WTC11 (cell line): ENCODE results near the gene ATP5ME. TPM values are rescaled to one million over a fixed set of nuclear protein-coding genes. Genes with fewer than 3 reads are reported as not detected.
A peak's percentile ranks its signal among the peaks of the same experiment; 100 is the strongest.

Experiments used
- ATAC-seq: fragments of 200-7000 bp; cut with Tn5 transposase; 2 replicates; pipeline ENCODE4 v1.10.0; 2021; ENCODE audit warnings: mild to moderate bottlenecking, moderate library complexity
- CTCF ChIA-PET: fragments of 300-600 bp; sonication (Branson Sonifier 250); formaldehyde crosslinking; loops from one replicate; lab custom pipeline; 2021; ENCODE audit warnings: antibody characterized with exemption; lab: Charles Lee
- POLR2A ChIA-PET: fragments of 350-600 bp; sonication (Branson Sonifier 250); formaldehyde crosslinking; loops from one replicate; lab custom pipeline; 2021; ENCODE audit warnings: antibody characterized with exemption; lab: Charles Lee
- DNase-seq: peaks from one replicate; pipeline ENCODE4 v3.0.0; 2021; ENCODE audit warnings: low spot score
- H3K27ac Mint-ChIP-seq: 2 replicates; pipeline ENCODE4 v1.8.0; 2021; ENCODE audit warnings: mixed read lengths
- H3K27me3 Mint-ChIP-seq: 2 replicates; pipeline ENCODE4 v1.8.0; 2021; ENCODE audit warnings: low read depth, mild to moderate bottlenecking, moderate library complexity, mixed read lengths
- H3K36me3 Mint-ChIP-seq: 2 replicates; pipeline ENCODE4 v1.8.0; 2021; ENCODE audit warnings: mixed read lengths
- H3K4me1 Mint-ChIP-seq: 2 replicates; pipeline ENCODE4 v1.8.0; 2022; ENCODE audit warnings: mixed read lengths
- H3K4me3 Mint-ChIP-seq: 2 replicates; pipeline ENCODE4 v1.8.0; 2021; ENCODE audit warnings: mild to moderate bottlenecking, moderate library complexity, mixed read lengths
- H3K9me3 Mint-ChIP-seq: 2 replicates; pipeline ENCODE4 v1.8.0; 2021; ENCODE audit warnings: mixed read lengths
- AR ChIP-seq: fragments of 250-450 bp; sonication (Bioruptor Pico); IDR thresholded peaks from 2 replicates; pipeline ENCODE4 v1.9.0; 2021; ENCODE audit warnings: mild to moderate bottlenecking
- E2F4 ChIP-seq: sonication (generic); formaldehyde crosslinking; IDR thresholded peaks from 2 replicates; pipeline ENCODE4 v1.8.1; 2022; ENCODE audit warnings: low read depth, mild to moderate bottlenecking, moderate library complexity, missing genetic modification reagents, borderline replicate concordance
- ESRRA ChIP-seq: sonication (generic); formaldehyde crosslinking; IDR thresholded peaks from 2 replicates; pipeline ENCODE4 v1.8.1; 2022; ENCODE audit warnings: mild to moderate bottlenecking, missing genetic modification reagents, borderline replicate concordance
- FOXP1 ChIP-seq: sonication (generic); formaldehyde crosslinking; IDR thresholded peaks from 2 replicates; pipeline ENCODE4 v1.8.0; 2022; ENCODE audit warnings: missing genetic modification reagents, mild to moderate bottlenecking, moderate library complexity, borderline replicate concordance
- GRHL2 ChIP-seq: fragments of 250-450 bp; sonication (Bioruptor Pico); IDR thresholded peaks from 2 replicates; pipeline ENCODE4 v1.8.0; 2022; ENCODE audit warnings: mild to moderate bottlenecking, moderate library complexity; ENCODE audit not compliant: insufficient replicate concordance, severe bottlenecking
- GTF2I ChIP-seq: fragments of 250-450 bp; sonication (Bioruptor Pico); conservative IDR thresholded peaks from 2 replicates; pipeline ENCODE4 v1.4.0; 2021; ENCODE audit warnings: mild to moderate bottlenecking
- HMGXB4 ChIP-seq: sonication (generic); formaldehyde crosslinking; IDR thresholded peaks from 2 replicates; pipeline ENCODE4 v1.8.1; 2023; ENCODE audit warnings: mild to moderate bottlenecking, moderate library complexity, missing genetic modification reagents
- IRF1 ChIP-seq: sonication (generic); formaldehyde crosslinking; IDR thresholded peaks from 2 replicates; pipeline ENCODE4 v1.8.0; 2023; ENCODE audit warnings: missing genetic modification reagents
- JUN ChIP-seq: sonication (generic); formaldehyde crosslinking; IDR thresholded peaks from 2 replicates; pipeline ENCODE4 v1.8.0; 2023; ENCODE audit warnings: mild to moderate bottlenecking, missing genetic modification reagents
- KAT7 ChIP-seq: sonication (generic); formaldehyde crosslinking; IDR thresholded peaks from 2 replicates; pipeline ENCODE4 v1.8.1; 2023; ENCODE audit warnings: missing genetic modification reagents, mild to moderate bottlenecking, borderline replicate concordance
- MLX ChIP-seq: sonication (generic); formaldehyde crosslinking; IDR thresholded peaks from 2 replicates; pipeline ENCODE4 v1.8.1; 2023; ENCODE audit warnings: mild to moderate bottlenecking, missing genetic modification reagents, moderate library complexity
- NFE2L1 ChIP-seq: sonication (generic); formaldehyde crosslinking; IDR thresholded peaks from 2 replicates; pipeline ENCODE4 v1.8.1; 2023; ENCODE audit warnings: missing genetic modification reagents
- NR1H2 ChIP-seq: sonication (generic); formaldehyde crosslinking; IDR thresholded peaks from 2 replicates; pipeline ENCODE4 v1.9.0; 2021; ENCODE audit warnings: mild to moderate bottlenecking, moderate library complexity, missing genetic modification reagents
- PRRX2 ChIP-seq: fragments of 250-450 bp; sonication (Bioruptor Pico); IDR thresholded peaks from 2 replicates; pipeline ENCODE4 v1.8.0; 2021; ENCODE audit warnings: mild to moderate bottlenecking
- TCF7 ChIP-seq: sonication (generic); formaldehyde crosslinking; IDR thresholded peaks from 2 replicates; pipeline ENCODE4 v1.8.0; 2022; ENCODE audit warnings: mild to moderate bottlenecking, low read depth, missing genetic modification reagents, moderate library complexity
- USF1 ChIP-seq: sonication (generic); formaldehyde crosslinking; IDR thresholded peaks from 2 replicates; pipeline ENCODE4 v1.8.0; 2022; ENCODE audit warnings: mild to moderate bottlenecking, missing genetic modification reagents
- ZMAT4 ChIP-seq: fragments of 250-450 bp; sonication (Bioruptor Pico); IDR thresholded peaks from 2 replicates; pipeline ENCODE4 v1.9.0; 2021; ENCODE audit warnings: mild to moderate bottlenecking
- ZNF138 ChIP-seq: sonication (generic); formaldehyde crosslinking; conservative IDR thresholded peaks from 2 replicates; pipeline ENCODE4 v1.8.1; 2022; ENCODE audit warnings: mild to moderate bottlenecking, moderate library complexity, missing genetic modification reagents
- ZNF281 ChIP-seq: sonication (generic); formaldehyde crosslinking; IDR thresholded peaks from 2 replicates; pipeline ENCODE4 v1.8.0; 2023; ENCODE audit warnings: mild to moderate bottlenecking, missing genetic modification reagents
- ZNF317 ChIP-seq: sonication (generic); formaldehyde crosslinking; IDR thresholded peaks from 2 replicates; pipeline ENCODE4 v1.8.1; 2023; ENCODE audit warnings: low read depth, mild to moderate bottlenecking, moderate library complexity, missing genetic modification reagents, borderline replicate concordance
- ZNF396 ChIP-seq: fragments of 250-450 bp; sonication (Bioruptor Pico); IDR thresholded peaks from 2 replicates; pipeline ENCODE4 v1.8.0; 2021; ENCODE audit warnings: mild to moderate bottlenecking, moderate library complexity, borderline replicate concordance
- ZNF671 ChIP-seq: fragments of 250-450 bp; sonication (Bioruptor Pico); IDR thresholded peaks from 2 replicates; pipeline ENCODE4 v1.8.0; 2021; ENCODE audit warnings: mild to moderate bottlenecking
- ZSCAN18 ChIP-seq: fragments of 250-450 bp; sonication (Bioruptor Pico); IDR thresholded peaks from 2 replicates; pipeline ENCODE4 v2.1.2; 2022; ENCODE audit warnings: mild to moderate bottlenecking, moderate library complexity
- total RNA-seq: library from RNA; stranded (reverse); gene quantifications from 3 replicates; pipeline ENCODE4 v1.2.3, GENCODE V29; 2021

The ATP5ME gene
- total RNA-seq, 1 experiment from 2014 or later = 468 TPM

GRCh38 chr4:714087-714486, 40.0 kb upstream of the ATP5ME start:
- Mint-ChIP-seq H3K4me1 (peaks cover 4% of the 10 kb centered on the region; the same call in 1 of the 2 replicates), H3K4me3 (no peak overlapping the region)
- DNase-seq = no peak

GRCh38 chr4:712916-713632, 39.0 kb upstream of the ATP5ME start:
- H3K27me3 Mint-ChIP-seq = no peaks in the 10 kb centered on the region
- ATAC-seq = no peak
- peaks cover 11% of the 10 kb centered on the region for H3K9me3 Mint-ChIP-seq
- POLR2A ChIA-PET = no interaction called here
- TF ChIP-seq ESRRA (CRISPR knock-in tag) (no peak), NFE2L1 (no peak), NR1H2 (no peak), USF1 (CRISPR knock-in tag) (no peak), GTF2I (CRISPR knock-in tag) (no peak), FOXP1 (CRISPR knock-in tag) (no peak), AR (CRISPR knock-in tag) (no peak), PRRX2 (CRISPR knock-in tag) (no peak), ZNF317 (CRISPR knock-in tag) (no peak), ZMAT4 (CRISPR knock-in tag) (no peak), IRF1 (no peak), ZNF281 (CRISPR knock-in tag) (no peak), GRHL2 (CRISPR knock-in tag) (no peak), E2F4 (CRISPR knock-in tag) (no peak), ZSCAN18 (CRISPR knock-in tag) (no peak), ZNF396 (no peak), JUN (no peak), TCF7 (no peak), MLX (CRISPR knock-in tag) (no peak), HMGXB4 (CRISPR knock-in tag) (no peak)
- TF ChIP-seq, all 79 proteins: peak for 0
- Mint-ChIP-seq H3K36me3 (peaks cover 30% of the 10 kb centered on the region), H3K27ac (no peak overlapping the region), H3K4me3 (no peak overlapping the region), H3K4me1 (peaks cover 10% of the 10 kb centered on the region; the same call in 1 of the 2 replicates)
- no peak for DNase-seq
- CTCF ChIA-PET = no interaction called here

More at GRCh38 chr4:714087-714486, 40.0 kb upstream of the ATP5ME start:
- TF ChIP-seq KAT7 (CRISPR knock-in tag) (no peak), ZNF671 (CRISPR knock-in tag) (no peak), ZNF138 (no peak)
- no peak overlapping the region for H3K27ac Mint-ChIP-seq
- ChIA-PET CTCF (no interaction called here), POLR2A (no interaction called here)
- peak; percentile 51 for ATAC-seq
- peaks cover 9% of the 10 kb centered on the region for H3K9me3 Mint-ChIP-seq
- no peaks in the 10 kb centered on the region for H3K27me3 Mint-ChIP-seq
- peaks cover 24% of the 10 kb centered on the region for H3K36me3 Mint-ChIP-seq
